Nephron (organoid): ENCODE data around the gene ZNF775.

ENCODE experiments used
- H3K27ac Mint-ChIP-seq, 3 experiments: 2 replicates each; pipeline ENCODE4 v1.8.0; 2020; ENCODE audit warnings: mixed read lengths in 3 of 3, mild to moderate bottlenecking in 2 of 3, moderate library complexity in 1 of 3
- H3K27me3 Mint-ChIP-seq: 2 replicates; pipeline ENCODE4 v1.8.0; 2021; ENCODE audit warnings: low read depth, mild to moderate bottlenecking, moderate library complexity, mixed read lengths
- H3K36me3 Mint-ChIP-seq: 2 replicates; pipeline ENCODE4 v1.8.0; 2020; ENCODE audit warnings: low read depth, mixed read lengths
- H3K4me1 Mint-ChIP-seq: 2 replicates; pipeline ENCODE4 v1.8.0; 2020; ENCODE audit warnings: mixed read lengths
- H3K4me3 Mint-ChIP-seq, 3 experiments: 2 replicates each; pipeline ENCODE4 v1.8.0; 2020; ENCODE audit warnings: mild to moderate bottlenecking in 3 of 3, mixed read lengths in 3 of 3, moderate library complexity in 2 of 3
- H3K9me3 Mint-ChIP-seq: 2 replicates; pipeline ENCODE4 v1.8.0; 2020; ENCODE audit warnings: mixed read lengths
- CTCF ChIP-seq, 3 experiments: fragments of 200-600 bp; sonication (generic); IDR thresholded peaks; one replicate each; pipeline ENCODE4 v1.5.0; 2021; ENCODE audit warnings: antibody characterized with exemption in 3 of 3; ENCODE audit not compliant: unreplicated experiment in 3 of 3

ZNF775 gene

GRCh38 chr7:150378115-150378852, 846 bp upstream of the ZNF775 start:
- peak in 1 of 3 experiments; percentile 29 for TF ChIP-seq CTCF (IDR thresholded peaks at IDR 0.05; ENCODE audit: unreplicated experiment in 3 of 3)
- no peaks in the 10 kb centered on the region for H3K27me3 Mint-ChIP-seq
- H3K27ac Mint-ChIP-seq, result peak overlapping the region; percentile 64 to 98 (median 95)
- no peaks in the 10 kb centered on the region for H3K9me3 Mint-ChIP-seq
- H3K4me1 Mint-ChIP-seq, result peaks cover 72% of the 10 kb centered on the region
- H3K4me3 Mint-ChIP-seq, result peak overlapping the region; percentile 83 to 91 (median 90)
- H3K36me3 Mint-ChIP-seq, result peaks cover 20% of the 10 kb centered on the region

GRCh38 chr7:150379441-150380379, 580 bp downstream of the ZNF775 start:
- no peaks in the 10 kb centered on the region for H3K27me3 Mint-ChIP-seq
- H3K9me3 Mint-ChIP-seq, result no peaks in the 10 kb centered on the region
- H3K27ac Mint-ChIP-seq, result peak overlapping the region; percentile 80 to 96 (median 91)
- H3K4me1 Mint-ChIP-seq, result peaks cover 73% of the 10 kb centered on the region
- peak overlapping the region; percentile 95 to 96 (median 95) for H3K4me3 Mint-ChIP-seq
- no peak for TF ChIP-seq CTCF (IDR thresholded peaks at IDR 0.05; ENCODE audit: unreplicated experiment in 3 of 3)
- peaks cover 7% of the 10 kb centered on the region for H3K36me3 Mint-ChIP-seq

- H3K9me3 Mint-ChIP-seq, result no peaks in the 10 kb centered on the region
- H3K4me1 Mint-ChIP-seq, result peaks cover 81% of the 10 kb centered on the region
- no peak for TF ChIP-seq CTCF (IDR thresholded peaks at IDR 0.05; ENCODE audit: unreplicated experiment in 3 of 3)
- peak overlapping the region; percentile 80 to 96 (median 91) for H3K27ac Mint-ChIP-seq
- peaks cover 7% of the 10 kb centered on the region for H3K36me3 Mint-ChIP-seq
- H3K4me3 Mint-ChIP-seq, result peak overlapping the region; percentile 95 to 96 (median 95)
- H3K27me3 Mint-ChIP-seq, result no peaks in the 10 kb centered on the region
These were observed 1.3 kb downstream of the ZNF775 start for GRCh38 chr7:150380463-150380862.

- H3K4me1 Mint-ChIP-seq, result peaks cover 82% of the 10 kb centered on the region
- no peaks in the 10 kb centered on the region for H3K9me3 Mint-ChIP-seq
- no peaks in the 10 kb centered on the region for H3K27me3 Mint-ChIP-seq
- H3K36me3 Mint-ChIP-seq, result peaks cover 2% of the 10 kb centered on the region
- H3K27ac Mint-ChIP-seq, result peak overlapping the region; percentile 80 to 96 (median 91)
- H3K4me3 Mint-ChIP-seq, result peak overlapping the region; percentile 95 to 96 (median 95)
- no peak for TF ChIP-seq CTCF (IDR thresholded peaks at IDR 0.05; ENCODE audit: unreplicated experiment in 3 of 3)
These were observed 2.0 kb downstream of the ZNF775 start for GRCh38 chr7:150381096-150381495.

- no peaks in the 10 kb centered on the region for H3K9me3 Mint-ChIP-seq
- H3K4me3 Mint-ChIP-seq, result peak overlapping the region; percentile 60 to 81 (median 76)
- H3K27ac Mint-ChIP-seq, result peak overlapping the region in 1 of 3 experiments; percentile 94
- peaks cover 2% of the 10 kb centered on the region for H3K36me3 Mint-ChIP-seq
- no peaks in the 10 kb centered on the region for H3K27me3 Mint-ChIP-seq
- peaks cover 79% of the 10 kb centered on the region for H3K4me1 Mint-ChIP-seq
- TF ChIP-seq CTCF (IDR thresholded peaks at IDR 0.05; ENCODE audit: unreplicated experiment in 3 of 3), result no peak
These were observed 2.6 kb downstream of the ZNF775 start for GRCh38 chr7:150381785-150382122.
